WI38 (cell line): ENCODE results near the gene CYREN.

Experiments used
- H3K4me3 ChIP-seq: 2 replicates; pipeline ENCODE4 v1.5.1; 2011; ENCODE audit warnings: low read depth, mild to moderate bottlenecking, control low read depth, low read length
- TF ChIP-seq, protein P1 (sequence below): IDR thresholded peaks from 2 replicates; pipeline ENCODE4 v1.5.1; 2012; ENCODE audit warnings: low read depth, mild to moderate bottlenecking, control low read depth, low read length

CYREN gene, protein sequence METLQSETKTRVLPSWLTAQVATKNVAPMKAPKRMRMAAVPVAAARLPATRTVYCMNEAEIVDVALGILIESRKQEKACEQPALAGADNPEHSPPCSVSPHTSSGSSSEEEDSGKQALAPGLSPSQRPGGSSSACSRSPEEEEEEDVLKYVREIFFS

DNA sequence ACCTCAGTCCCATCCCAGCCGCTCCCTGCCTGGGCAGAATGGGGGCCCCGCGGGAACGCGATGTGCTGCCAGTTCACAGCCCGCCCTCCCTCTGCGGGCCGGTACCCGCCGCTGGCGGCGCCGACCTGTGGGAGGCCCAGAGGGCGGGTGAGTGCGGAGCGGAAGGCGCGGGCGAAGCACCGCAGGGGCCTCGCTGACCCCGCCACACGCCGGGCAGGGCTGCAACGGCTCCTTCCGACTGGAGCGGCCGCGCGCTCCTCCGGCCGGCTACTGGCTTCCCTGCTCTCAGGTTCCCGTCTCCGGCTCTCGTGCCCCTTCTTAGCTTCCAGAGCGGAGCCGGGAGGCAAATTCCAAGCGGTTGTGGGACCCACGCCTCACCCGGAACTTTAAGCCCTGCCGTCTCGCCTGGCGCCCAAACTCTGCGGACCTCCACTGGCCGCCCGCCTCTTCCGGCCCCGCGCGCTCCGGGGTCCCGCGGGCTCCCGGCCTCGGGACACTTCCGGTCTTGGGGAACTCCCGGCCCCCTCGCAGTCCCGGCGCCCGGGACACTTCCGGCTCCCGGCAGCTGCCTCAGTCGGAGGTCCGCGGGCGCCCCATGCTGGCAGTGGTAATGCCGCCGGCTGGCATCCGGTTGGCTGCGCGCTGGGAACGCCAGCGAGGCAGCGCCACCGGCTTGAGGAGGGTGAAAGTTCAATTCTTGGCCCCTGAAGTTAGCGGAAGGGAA is at the start of gene CYREN:
Gene CYREN, minus strand, starts transcription at position 434 of the 724 bp plus-strand sequence. CDS start 1,785 bp downstream, outside the sequence.
- TF ChIP-seq, protein P1, sequence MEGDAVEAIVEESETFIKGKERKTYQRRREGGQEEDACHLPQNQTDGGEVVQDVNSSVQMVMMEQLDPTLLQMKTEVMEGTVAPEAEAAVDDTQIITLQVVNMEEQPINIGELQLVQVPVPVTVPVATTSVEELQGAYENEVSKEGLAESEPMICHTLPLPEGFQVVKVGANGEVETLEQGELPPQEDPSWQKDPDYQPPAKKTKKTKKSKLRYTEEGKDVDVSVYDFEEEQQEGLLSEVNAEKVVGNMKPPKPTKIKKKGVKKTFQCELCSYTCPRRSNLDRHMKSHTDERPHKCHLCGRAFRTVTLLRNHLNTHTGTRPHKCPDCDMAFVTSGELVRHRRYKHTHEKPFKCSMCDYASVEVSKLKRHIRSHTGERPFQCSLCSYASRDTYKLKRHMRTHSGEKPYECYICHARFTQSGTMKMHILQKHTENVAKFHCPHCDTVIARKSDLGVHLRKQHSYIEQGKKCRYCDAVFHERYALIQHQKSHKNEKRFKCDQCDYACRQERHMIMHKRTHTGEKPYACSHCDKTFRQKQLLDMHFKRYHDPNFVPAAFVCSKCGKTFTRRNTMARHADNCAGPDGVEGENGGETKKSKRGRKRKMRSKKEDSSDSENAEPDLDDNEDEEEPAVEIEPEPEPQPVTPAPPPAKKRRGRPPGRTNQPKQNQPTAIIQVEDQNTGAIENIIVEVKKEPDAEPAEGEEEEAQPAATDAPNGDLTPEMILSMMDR: peak; percentile 64
- peak within 1 kb of the TSS; percentile 84 for H3K4me3 ChIP-seq

DNA sequence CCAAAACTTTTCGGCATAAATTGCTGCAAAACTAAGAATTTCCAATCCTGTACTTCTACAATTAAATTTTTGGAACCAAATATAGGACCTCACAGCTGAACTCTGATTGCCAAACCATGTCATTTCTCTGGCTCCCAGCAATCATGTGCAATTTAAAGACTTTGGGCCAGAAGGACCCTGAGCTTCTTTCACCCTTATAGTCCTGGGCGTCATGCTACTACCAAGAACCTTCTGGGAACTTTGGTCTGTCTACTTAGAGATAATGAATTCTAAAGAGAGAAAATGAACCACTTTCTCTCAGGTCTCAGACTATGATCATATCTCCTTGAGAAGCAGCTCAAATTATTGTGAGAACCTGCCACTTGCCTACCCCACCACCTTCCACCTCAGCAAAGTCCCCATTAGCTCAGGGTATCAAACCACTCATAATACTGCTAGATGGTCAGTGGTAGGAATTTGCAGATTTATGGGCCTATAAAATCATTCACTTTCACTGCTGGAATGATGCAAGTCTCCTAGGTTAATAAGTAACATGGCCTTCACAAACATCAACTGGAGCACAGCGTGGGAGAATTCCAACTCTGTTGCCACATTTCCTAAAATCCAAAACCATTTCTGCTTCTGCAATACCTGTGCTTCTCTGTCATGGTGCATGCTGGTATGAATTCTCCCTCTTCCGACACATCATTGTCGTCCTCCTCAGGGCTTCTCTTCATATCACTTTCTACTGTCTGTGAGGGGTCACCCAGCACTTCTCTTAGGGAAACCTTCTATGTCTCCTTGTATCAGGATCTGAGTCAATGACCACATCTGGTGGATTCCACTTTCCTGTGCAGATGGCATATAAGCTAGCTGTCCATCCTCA is 47.4 kb upstream of the CYREN start:
- H3K4me3 ChIP-seq: no peak overlapping the region
- TF ChIP-seq, protein P1: no peak

DNA sequence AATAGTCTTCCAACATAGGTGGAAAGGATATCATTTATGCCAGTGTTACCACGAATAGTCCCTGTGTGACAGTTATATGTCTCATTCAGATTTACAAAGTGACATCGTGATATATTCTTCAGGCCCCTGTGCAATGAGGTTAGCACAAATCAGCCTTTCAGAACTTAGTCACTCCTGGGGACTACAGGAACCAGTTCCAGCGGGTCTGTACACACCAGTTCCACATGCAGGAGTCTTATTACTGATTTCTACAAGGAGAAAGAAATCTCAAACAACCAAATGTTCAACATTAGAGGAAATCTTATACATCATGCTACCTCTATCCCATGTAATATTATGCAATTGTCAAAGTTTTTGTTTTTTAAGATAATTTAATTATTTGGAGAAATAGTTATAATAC is 45.2 kb upstream of the CYREN start:
- TF ChIP-seq, protein P1: no peak

DNA sequence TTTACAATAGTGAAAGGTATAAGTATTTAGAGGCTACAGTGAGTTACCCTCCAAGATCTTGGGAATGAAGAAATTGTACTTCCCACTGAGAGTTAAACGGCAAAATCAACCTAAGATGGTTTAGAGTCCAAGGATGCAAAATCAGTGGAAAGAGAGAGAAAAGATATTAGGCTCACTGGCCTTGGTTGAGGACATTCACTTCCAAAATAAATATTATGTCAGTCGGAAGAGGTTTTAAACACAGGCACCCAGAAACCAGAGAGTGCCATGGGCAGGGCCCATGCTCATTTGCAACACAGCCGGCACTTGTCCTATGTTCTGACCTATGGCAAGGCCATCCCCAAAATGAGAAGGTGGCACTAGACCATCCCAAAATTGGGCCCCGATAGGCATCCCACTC is 44.7 kb upstream of the CYREN start:
- TF ChIP-seq, protein P1: no peak
- H3K4me3 ChIP-seq: no peak overlapping the region

More for the DNA sequence above, 45.2 kb upstream of the CYREN start:
- H3K4me3 ChIP-seq: no peak overlapping the region

DNA sequence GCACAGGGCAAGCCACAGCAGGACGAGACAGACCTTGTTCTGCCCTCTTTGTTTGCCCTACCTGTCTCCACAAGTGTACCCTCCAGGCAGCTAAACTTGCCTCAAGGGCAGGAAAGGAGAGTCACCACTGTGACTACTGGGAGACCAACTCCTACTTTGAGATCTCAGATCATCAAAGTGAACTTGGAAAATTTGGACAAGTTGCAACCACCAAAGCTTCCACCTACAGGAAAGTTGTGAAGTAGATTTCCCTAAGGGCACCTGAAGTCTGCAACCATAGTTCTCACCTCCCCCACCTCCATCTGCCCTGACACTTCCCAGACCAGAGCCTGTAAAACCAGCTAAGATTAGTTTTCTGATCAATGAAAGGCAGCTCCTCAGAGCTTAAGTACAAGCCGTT is 43.3 kb upstream of the CYREN start:
- no peak overlapping the region for H3K4me3 ChIP-seq
- TF ChIP-seq, protein P1: no peak

DNA sequence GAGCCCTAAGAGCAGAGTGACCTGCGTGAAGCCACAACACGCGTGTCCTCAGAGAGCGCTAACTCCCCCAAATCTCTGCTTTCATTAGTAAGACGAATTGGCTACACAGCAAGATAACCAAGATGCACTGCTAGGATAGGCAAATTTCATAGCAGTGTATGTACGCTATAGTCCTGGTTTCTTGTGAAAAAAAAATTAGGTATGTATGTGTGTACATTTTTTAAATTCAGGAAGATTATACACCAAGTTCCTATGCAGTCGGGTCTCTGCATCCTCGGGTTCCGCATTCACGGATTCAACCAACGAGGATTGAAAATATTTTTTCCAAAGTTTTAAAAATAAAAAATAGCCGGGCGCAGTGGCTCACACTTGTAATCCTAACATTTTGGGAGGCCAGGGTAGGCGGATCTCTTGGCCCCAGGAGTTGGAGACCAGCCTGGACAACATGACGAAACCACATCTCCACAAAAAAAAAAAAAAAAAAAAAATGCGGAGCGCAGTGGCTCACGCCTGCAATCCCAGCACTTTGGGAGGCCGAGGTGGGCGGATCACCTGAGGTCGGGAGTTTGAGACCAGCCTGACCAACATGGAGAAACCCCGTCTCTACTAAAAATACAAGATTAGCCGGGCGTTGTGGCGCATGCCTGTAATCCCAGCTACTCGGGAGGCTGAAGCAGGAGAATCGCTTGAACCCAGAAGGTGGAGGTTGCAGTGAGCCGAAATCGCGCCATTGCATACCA is 41.6 kb upstream of the CYREN start:
- H3K4me3 ChIP-seq: peak overlapping the region; percentile 80
